NT2/D1 (cell line): ENCODE measurements around the gene ANKRD13D.

Source experiments
- SUZ12 ChIP-seq: IDR thresholded peaks from 2 replicates; pipeline ENCODE4 v1.6.1; 2011; ENCODE audit not compliant: insufficient read length, insufficient read depth; ENCODE audit errors: extremely low read depth
- YY1 ChIP-seq: IDR thresholded peaks from 2 replicates; pipeline ENCODE4 v1.6.1; 2011; ENCODE audit not compliant: insufficient read length, insufficient read depth

GRCh38 chr11:67286621-67287333 is 2.3 kb upstream of the ANKRD13D start:
- TF ChIP-seq SUZ12 (no peak), YY1 (no peak)
